ENCODE measurements around the gene BEX4. TPM values are rescaled to one million over a fixed set of nuclear protein-coding genes. Genes with fewer than 3 reads are reported as not detected.

The BEX4 gene
- total and polyA plus RNA-seq, 2 of the 8 experiments (the other 6 are each of a cell fraction or from before 2014, with no cell fraction given), result 27.2 to 45.1 TPM

DNA sequence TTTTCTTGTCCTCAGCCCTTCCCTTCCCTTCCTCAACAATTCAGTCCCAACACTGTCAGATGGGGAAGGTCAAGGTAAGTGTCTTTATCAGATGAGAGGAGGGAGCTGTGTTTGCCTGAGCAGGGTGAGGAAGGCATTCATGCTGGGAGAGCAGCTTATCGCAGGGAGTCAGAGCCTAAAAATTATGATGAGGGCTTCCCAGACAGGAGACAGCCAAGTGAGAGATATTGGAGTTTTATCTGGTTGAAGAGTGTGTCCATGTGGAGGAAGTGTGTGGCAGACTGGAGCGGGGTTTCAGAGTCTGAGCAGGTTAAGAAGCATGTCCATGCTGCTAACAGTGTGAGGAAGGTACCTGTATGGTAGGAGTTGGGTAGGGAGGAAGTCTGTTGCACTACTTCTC is 18.4 kb downstream of the BEX4 start (continued):
- no peak for TF ChIP-seq CBX8 (IDR thresholded peaks at IDR 0.05; ENCODE audit: borderline replicate concordance, low read depth, low read length)
- no peak for TF ChIP-seq SIRT6 (IDR thresholded peaks at IDR 0.05; ENCODE audit: low read length)
- TF ChIP-seq PHF8 (conservative IDR thresholded peaks at IDR 0.05; ENCODE audit: low read depth, low read length), result no peak
- no peak for TF ChIP-seq CREB1 (IDR thresholded peaks at IDR 0.05)
- TF ChIP-seq POLR2AphosphoS5 (IDR thresholded peaks at IDR 0.05; ENCODE audit: low read depth, low read length), result no peak

Data from H1 (cell line).